PFSK-1 (cell line): Measurements from ENCODE around the gene CAV1.

ENCODE experiments used
- FOXP2 ChIP-seq: optimal IDR thresholded peaks from 2 replicates; pipeline ENCODE3; 2011; ENCODE audit warnings: borderline replicate concordance, control low read depth, inconsistent platforms; ENCODE audit not compliant: insufficient read depth; ENCODE audit errors: extremely low read length, extremely low read depth
- POLR2AphosphoS5 ChIP-seq: IDR thresholded peaks from 2 replicates; pipeline ENCODE4 v1.6.1; 2012; ENCODE audit warnings: low read depth, mild to moderate bottlenecking, control low read depth, low read length, moderate library complexity
- SIN3A ChIP-seq: IDR thresholded peaks from 2 replicates; pipeline ENCODE4 v1.6.1; 2012; ENCODE audit warnings: mild to moderate bottlenecking, low read length, moderate library complexity, borderline replicate concordance; ENCODE audit not compliant: insufficient read depth
- TAF1 ChIP-seq: IDR thresholded peaks from 2 replicates; pipeline ENCODE4 v1.6.1; 2012; ENCODE audit warnings: low read length, control low read depth, borderline replicate concordance; ENCODE audit not compliant: insufficient read depth
- TF ChIP-seq, protein P1 (sequence below), 2 experiments: IDR thresholded peaks; 2 replicates each; pipeline versions ENCODE4 v1.6.1 to v1.8.0; 2011 to 2012; ENCODE audit warnings: low read depth in 2 of 2, low read length in 2 of 2, control low read depth in 1 of 2, inconsistent platforms in 1 of 2, mild to moderate bottlenecking in 1 of 2, moderate library complexity in 1 of 2; ENCODE audit not compliant: insufficient read depth in 1 of 2

The CAV1 gene

DNA sequence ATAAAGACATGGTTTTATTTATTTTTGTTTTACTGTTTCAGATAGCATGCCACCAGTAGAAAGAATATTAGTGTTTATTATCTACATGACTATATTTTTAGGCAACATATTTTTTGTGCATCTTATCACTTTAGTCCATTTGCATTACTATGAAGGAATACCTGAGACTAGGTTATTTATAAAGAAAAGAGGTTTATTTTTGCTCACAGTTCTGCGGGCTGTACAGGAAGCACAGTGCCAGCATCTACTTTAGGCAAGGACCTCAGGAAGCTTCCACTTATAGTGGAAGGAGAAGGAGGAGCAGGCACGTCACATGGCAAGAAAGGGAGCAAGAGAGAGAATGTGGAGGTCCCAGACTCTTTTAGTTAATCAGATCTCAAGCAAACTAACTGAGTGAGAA lies 19.6 kb upstream of the CAV1 start:
- no peak for TF ChIP-seq TAF1
- TF ChIP-seq SIN3A: no peak
- no peak for TF ChIP-seq FOXP2
- TF ChIP-seq POLR2AphosphoS5: no peak
- TF ChIP-seq, protein P1, sequence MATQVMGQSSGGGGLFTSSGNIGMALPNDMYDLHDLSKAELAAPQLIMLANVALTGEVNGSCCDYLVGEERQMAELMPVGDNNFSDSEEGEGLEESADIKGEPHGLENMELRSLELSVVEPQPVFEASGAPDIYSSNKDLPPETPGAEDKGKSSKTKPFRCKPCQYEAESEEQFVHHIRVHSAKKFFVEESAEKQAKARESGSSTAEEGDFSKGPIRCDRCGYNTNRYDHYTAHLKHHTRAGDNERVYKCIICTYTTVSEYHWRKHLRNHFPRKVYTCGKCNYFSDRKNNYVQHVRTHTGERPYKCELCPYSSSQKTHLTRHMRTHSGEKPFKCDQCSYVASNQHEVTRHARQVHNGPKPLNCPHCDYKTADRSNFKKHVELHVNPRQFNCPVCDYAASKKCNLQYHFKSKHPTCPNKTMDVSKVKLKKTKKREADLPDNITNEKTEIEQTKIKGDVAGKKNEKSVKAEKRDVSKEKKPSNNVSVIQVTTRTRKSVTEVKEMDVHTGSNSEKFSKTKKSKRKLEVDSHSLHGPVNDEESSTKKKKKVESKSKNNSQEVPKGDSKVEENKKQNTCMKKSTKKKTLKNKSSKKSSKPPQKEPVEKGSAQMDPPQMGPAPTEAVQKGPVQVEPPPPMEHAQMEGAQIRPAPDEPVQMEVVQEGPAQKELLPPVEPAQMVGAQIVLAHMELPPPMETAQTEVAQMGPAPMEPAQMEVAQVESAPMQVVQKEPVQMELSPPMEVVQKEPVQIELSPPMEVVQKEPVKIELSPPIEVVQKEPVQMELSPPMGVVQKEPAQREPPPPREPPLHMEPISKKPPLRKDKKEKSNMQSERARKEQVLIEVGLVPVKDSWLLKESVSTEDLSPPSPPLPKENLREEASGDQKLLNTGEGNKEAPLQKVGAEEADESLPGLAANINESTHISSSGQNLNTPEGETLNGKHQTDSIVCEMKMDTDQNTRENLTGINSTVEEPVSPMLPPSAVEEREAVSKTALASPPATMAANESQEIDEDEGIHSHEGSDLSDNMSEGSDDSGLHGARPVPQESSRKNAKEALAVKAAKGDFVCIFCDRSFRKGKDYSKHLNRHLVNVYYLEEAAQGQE (IDR thresholded peaks at IDR 0.05; ENCODE audit: insufficient read depth in 1 of 2, low read depth in 2 of 2, low read length in 2 of 2): no peak

DNA sequence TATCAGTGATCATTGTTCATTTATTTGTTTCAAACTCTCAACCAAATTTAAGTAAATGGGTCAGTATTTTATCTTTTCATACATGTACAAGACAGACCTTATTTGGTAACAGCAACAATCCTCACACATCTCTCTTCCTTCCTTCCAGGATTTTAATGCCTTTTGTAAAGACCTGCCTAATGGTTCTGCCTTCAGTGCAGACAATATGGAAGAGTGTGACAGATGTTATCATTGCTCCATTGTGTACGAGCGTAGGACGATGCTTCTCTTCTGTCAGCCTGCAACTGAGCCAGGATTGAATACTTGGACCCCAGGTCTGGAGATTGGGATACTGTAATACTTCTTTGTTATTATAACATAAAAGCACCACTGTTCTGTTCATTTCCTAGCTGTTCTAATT lies 19.0 kb upstream of the CAV1 start:
- TF ChIP-seq SIN3A: no peak
- TF ChIP-seq POLR2AphosphoS5: no peak
- no peak for TF ChIP-seq TAF1
- no peak for TF ChIP-seq FOXP2
- TF ChIP-seq, protein P1 (IDR thresholded peaks at IDR 0.05; ENCODE audit: insufficient read depth in 1 of 2, low read depth in 2 of 2, low read length in 2 of 2): no peak

DNA sequence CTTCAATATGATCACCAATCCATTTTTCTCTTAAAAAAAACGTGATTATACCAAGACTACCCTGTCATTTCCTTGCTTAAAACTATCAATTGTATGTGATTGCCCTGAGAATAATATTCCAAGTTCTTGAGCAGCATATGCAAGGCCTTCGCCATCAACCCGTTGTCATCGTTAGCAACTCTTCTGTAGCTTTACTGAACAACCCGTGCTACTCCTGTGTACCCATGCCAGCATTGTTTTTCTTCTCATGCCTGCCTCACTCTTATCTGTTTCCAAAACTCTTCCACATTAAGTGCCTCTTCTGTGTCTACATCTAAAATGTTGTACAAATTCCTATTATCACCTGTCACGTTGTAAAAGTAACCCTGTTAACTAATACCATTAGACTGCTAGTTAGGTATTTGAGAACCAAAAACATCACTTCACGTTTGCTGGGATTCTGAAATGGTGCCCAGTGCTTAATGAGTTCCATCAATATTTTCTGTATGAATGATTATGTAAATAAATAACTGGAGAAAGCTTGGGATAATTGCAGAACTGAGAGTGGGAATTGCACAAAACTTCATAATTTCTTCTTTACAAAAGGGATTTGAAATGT lies 14.8 kb upstream of the CAV1 start:
- TF ChIP-seq FOXP2 (no peak), POLR2AphosphoS5 (no peak), SIN3A (no peak)
- TF ChIP-seq, protein P1 (IDR thresholded peaks at IDR 0.05; ENCODE audit: insufficient read depth in 1 of 2, low read depth in 2 of 2, low read length in 2 of 2): no peak

DNA sequence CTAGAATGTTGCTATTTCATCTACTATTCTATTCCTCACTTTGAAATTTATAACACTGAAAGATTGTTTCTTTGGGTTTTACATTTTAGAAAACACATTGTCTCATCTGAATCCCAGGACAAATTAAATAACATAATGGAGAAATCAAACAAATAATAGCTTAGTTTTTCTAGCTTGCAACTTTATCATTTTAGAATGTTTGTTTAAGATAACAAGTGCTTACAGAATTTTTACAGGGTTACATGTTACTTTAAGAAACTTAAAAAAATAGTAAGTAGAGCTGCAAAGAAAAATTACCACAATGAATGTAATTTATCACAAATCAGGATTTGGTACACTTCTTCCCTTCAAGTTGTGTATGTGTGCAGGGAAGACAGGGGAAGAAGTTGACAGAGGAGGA lies 14.0 kb upstream of the CAV1 start:
- no peak for TF ChIP-seq POLR2AphosphoS5
- TF ChIP-seq SIN3A: no peak
- TF ChIP-seq FOXP2: no peak
- TF ChIP-seq, protein P1 (IDR thresholded peaks at IDR 0.05; ENCODE audit: insufficient read depth in 1 of 2, low read depth in 2 of 2, low read length in 2 of 2): no peak
- no peak for TF ChIP-seq TAF1
